DMS79 (cell line): ENCODE results near the gene BAZ1A.

Experiments
- DNase-seq: peaks from one replicate; lab custom pipeline; 2025; lab: John Stamatoyannopoulos, UW

BAZ1A gene, protein sequence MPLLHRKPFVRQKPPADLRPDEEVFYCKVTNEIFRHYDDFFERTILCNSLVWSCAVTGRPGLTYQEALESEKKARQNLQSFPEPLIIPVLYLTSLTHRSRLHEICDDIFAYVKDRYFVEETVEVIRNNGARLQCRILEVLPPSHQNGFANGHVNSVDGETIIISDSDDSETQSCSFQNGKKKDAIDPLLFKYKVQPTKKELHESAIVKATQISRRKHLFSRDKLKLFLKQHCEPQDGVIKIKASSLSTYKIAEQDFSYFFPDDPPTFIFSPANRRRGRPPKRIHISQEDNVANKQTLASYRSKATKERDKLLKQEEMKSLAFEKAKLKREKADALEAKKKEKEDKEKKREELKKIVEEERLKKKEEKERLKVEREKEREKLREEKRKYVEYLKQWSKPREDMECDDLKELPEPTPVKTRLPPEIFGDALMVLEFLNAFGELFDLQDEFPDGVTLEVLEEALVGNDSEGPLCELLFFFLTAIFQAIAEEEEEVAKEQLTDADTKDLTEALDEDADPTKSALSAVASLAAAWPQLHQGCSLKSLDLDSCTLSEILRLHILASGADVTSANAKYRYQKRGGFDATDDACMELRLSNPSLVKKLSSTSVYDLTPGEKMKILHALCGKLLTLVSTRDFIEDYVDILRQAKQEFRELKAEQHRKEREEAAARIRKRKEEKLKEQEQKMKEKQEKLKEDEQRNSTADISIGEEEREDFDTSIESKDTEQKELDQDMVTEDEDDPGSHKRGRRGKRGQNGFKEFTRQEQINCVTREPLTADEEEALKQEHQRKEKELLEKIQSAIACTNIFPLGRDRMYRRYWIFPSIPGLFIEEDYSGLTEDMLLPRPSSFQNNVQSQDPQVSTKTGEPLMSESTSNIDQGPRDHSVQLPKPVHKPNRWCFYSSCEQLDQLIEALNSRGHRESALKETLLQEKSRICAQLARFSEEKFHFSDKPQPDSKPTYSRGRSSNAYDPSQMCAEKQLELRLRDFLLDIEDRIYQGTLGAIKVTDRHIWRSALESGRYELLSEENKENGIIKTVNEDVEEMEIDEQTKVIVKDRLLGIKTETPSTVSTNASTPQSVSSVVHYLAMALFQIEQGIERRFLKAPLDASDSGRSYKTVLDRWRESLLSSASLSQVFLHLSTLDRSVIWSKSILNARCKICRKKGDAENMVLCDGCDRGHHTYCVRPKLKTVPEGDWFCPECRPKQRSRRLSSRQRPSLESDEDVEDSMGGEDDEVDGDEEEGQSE (N-terminal part only)

DNA sequence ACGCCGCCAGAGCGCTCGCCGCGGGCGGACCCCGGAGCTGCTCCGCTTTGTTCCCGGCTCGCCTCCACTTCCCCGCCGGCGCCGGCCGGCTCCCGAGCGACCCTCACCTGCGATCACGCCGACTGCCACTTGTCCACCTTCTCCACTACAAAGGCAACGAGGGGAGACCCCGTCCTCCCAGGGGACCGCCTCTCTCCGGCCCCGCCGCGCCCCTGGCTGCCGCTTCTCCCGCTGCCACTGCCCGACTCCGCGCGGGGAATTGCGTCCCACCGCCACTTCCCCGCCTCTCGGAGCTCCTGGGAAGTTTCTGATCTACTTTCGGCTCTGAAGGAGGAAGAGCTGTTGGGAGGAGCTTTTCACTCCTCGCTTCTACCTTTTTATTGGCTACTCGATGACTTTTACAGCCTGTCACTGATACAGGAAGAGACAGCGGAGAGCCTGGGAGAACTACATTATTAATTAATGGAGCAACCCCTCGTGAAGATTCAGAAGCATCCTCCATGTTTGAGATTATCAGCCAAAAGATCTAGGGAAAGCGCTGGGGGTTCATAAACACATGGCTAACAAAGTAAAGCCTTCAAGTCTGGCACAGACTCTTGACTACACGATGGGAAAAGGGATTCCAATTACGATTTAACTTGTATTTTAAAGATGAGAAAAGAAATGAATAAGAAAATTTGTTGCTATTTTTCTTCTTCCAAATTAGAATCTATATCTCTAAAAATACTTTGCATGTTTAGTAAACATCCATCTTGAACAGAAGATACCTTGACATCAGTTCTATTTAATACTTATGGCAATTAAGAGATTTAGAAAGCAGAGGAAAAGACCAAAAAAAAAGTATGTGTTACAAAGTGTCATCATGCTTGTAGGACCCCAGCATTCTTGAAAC is at the start of gene BAZ1A:
BAZ1A (minus strand) TSS at position 330 of the 892 bp plus-strand sequence. CDS start 756 bp downstream, outside the sequence.
- DNase-seq = peak; percentile 91

- DNase-seq = no peak
Observed at GRCh38 chr14:34920339-34920738, 45.2 kb upstream of the BAZ1A start.

DNA sequence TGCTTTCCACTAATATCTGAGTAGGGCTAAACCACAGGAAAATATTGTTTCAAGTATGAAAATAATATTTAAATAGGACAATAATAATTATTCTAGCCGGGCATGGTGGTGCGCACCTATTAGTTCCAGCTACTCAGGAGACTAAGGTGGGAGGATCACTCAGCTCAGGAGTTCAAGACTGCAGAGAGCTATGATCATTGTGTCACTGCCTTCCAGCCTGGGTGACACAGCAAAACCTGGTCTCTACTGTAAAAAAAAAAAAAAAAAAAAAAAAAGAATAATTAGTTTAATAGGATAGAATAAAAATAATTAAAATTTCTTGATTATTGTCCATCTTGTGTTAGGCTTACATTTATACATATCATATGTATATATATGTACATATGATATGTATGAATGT is 38.5 kb upstream of the BAZ1A start:
- DNase-seq = no peak

DNA sequence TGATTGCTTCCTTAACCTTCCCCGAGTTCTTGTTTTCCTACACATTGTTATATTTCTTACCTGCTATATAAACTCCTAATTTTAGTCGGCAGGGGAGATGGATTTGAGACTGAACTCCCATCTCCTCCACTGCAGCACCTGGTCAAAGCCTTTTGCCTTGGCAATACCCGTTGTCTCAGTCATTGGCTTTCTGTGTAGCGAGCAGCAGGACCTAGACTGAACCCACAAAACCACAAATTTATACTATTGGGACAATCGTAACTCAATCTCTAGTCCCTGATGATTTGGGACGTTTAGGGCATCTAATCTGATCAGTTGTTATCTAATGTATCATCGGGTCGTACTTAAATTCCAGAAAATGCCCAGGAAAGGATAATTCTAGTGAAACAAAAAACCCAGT is 37.8 kb upstream of the BAZ1A start:
- DNase-seq = no peak

GRCh38 chr14:34912182-34912581 is 37.0 kb upstream of the BAZ1A start:
- no peak for DNase-seq

DNA sequence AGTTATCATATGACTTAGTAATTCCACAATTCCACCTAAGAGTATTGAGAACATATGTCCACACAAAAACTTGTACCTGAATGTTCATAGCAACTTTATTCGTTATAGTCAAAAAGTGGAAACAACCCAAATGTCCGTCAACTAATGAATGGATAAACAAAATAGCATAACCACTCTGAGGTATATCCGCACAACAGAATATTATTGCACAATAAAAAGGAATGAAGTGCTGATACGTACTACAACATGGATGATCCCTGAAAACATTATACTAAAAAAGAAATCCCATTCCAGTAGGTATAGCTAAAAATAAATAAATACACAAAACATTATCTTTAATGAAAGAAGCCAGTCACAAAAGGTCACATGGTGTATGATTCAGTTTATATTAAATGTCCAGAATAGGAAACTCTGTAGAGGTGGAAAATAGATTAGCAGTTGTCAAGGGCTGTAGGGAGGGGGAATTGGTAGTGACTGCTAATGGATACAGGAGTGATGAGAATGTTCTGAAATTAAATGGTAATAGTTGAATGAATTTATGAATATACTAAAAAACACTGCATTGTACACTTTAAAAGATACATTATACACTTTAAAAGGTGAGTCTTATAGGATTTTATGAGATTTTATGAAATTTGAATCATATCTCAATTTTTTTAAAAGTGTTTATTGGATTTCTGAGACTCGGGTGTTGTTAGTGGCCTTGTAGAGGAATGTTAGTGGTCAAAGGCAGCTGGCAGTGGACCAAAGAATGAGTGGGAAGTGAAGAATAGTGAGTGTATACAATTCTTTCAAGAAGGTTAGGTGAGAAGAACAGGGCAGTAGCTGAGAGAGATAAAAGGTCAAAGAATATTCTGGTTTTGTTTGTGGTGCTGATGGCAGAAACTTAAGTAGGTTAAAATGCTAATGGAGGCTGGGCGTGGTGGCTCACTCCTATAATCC is 36.3 kb upstream of the BAZ1A start:
- no peak for DNase-seq

- no peak for DNase-seq
Observed at GRCh38 chr14:34906287-34906686, 31.1 kb upstream of the BAZ1A start.

GRCh38 chr14:34895277-34895676 is 20.1 kb upstream of the BAZ1A start:
- DNase-seq = no peak

GRCh38 chr14:34890937-34891336 is 15.8 kb upstream of the BAZ1A start:
- DNase-seq = no peak

DNA sequence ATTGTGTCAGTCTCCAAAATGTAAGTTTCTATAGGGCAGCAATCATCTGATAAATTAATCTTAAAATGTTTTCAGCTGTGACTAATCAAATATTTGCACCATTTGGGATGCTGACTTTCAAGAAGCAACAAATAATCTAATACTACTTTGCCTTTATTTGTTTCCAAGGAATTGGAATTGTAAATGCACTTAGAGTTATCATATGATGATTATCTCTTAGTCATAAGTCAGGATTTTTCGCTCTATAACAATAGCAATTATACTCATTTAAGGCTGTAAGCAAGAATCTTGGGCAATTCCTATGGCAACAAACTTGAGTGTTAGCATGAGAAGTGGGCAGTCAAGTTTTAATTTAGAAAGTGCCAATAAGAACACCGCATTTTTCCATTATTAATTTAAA is 13.0 kb upstream of the BAZ1A start:
- no peak for DNase-seq

- DNase-seq = no peak
Observed at GRCh38 chr14:34883954-34884353, 8.8 kb upstream of the BAZ1A start.

DNA sequence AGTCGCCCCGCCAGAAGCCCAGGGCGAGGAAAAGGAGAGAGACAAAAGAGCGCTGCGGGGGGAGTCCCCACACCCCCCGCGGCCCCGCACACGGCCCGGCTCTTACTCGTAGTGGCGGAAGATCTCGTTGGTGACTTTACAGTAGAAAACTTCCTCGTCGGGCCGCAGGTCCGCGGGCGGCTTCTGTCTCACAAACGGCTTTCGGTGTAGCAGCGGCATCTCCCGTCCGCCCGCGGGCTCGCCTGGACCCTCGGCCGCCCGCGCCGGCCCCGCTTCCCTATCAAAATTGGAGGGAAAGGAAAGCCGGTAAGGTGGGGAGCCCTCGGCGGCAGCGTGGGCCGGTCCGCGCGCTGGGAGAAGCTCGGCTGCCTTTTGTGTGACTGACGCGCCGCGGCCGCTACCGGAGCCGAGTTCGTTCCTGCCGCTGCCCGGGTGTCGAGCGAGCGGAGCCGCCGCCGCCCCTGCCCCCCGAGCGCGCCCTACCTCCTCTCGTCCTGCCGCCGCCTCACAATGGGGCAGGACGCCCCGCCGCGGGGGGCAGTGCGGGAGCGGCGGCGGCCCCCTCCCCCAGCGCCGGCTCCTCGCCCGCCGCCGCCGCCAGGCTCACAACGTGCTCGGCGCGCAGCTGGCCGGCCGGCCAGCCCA is 652 bp downstream of the BAZ1A start:
- DNase-seq = peak; percentile 49

DNA sequence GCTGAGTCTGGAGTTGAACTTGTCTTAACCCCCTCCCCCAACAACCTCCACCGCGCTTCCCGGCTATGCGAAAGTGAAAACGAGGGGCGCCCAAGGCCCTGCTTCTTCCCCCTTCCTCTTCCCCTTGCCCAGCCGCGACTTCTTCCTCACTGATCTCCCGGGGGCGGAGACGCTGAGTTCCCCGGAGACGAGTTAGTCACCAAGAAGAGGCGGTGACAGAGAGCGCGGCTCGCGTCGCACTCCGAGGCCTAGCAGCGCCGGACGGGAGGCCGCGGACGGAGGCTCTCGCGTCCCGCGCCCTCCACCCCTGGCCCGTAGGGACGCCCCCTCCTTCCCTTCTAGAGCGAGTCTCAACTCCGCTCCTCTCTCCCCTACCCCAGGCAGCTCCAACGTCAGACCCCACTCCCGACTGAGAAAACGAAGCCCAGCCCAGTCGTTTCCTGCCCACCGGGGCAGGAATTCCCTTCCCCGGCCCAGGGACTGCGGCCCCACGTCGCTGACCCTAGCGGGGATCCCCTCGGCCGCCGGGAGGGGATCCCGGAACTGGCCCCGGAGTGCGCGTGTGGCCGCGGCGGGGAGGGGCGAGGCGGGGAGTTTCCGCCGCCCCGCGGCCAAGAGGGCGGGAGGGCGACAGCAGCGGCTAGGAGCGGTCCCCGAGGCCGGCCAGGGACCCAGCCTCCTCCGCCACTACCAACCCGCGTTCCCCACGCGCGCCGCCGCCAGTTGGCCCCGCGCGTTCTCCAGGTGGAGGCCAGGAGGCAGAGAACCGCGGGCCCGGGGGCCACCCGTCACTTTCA is 1.4 kb downstream of the BAZ1A start:
- peak; percentile 89 for DNase-seq

GRCh38 chr14:34872822-34873588 is 2.2 kb downstream of the BAZ1A start:
- DNase-seq = peak; percentile 83

DNA sequence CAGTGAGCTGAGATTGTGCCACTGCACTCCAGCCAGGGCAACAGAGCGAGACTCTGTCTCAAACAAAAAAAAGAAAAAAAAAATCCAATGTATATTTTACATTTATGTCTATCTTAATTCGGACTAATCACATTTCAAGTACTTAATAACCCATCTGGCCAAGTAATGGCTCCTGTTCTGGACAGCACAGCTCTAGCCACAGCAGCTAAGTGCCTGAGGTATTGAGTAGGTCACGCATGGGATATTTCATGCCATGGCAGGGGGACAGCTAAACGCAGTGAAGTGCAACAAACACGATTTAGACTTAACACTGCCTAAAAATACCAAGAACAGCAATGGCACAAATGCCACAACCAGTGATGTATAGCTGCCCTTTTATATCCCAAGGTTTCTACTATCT is 8.0 kb downstream of the BAZ1A start:
- no peak for DNase-seq

- no peak for DNase-seq
Observed at GRCh38 chr14:34865889-34866574, 9.1 kb downstream of the BAZ1A start.

- no peak for DNase-seq
Observed at GRCh38 chr14:34863844-34864243, 11.3 kb downstream of the BAZ1A start.
